GM21825 (cell line): ENCODE measurements around the gene TMED3.
"Not testable (repeated sequence)": the region's sequence is repeated elsewhere in the genome, so short reads cannot be mapped to it uniquely, and the experiment has no call there.

Experiments
- ATAC-seq: cut with Tn5 transposase; IDR thresholded peaks from one replicate; pipeline ENCODE4 v1.9.1; 2021; ENCODE audit warnings: mild to moderate bottlenecking, moderate library complexity; ENCODE audit not compliant: unreplicated experiment

The TMED3 gene

GRCh38 chr15:79315623-79316328 is 4.9 kb downstream of the TMED3 start:
- no peak for ATAC-seq

- no peak for ATAC-seq
Observed at GRCh38 chr15:79316864-79317263, 6.0 kb downstream of the TMED3 start.

GRCh38 chr15:79319973-79320372 is 9.1 kb downstream of the TMED3 start:
- not testable (repeated sequence) for ATAC-seq

- no peak for ATAC-seq
Observed at GRCh38 chr15:79321876-79322275, 11.0 kb downstream of the TMED3 start.

- no peak for ATAC-seq
Observed at GRCh38 chr15:79322306-79322705, 11.4 kb downstream of the TMED3 start.

- no peak for ATAC-seq
Observed at GRCh38 chr15:79322945-79323344, 12.0 kb downstream of the TMED3 start.

GRCh38 chr15:79329171-79329611 is 18.3 kb downstream of the TMED3 start:
- ATAC-seq = no peak

- no peak for ATAC-seq
Observed at GRCh38 chr15:79332824-79333510, 22.1 kb downstream of the TMED3 start.

GRCh38 chr15:79337591-79337990 is 26.7 kb downstream of the TMED3 start:
- no peak for ATAC-seq

GRCh38 chr15:79339588-79340314 is 28.8 kb downstream of the TMED3 start:
- ATAC-seq = no peak

GRCh38 chr15:79340315-79340602 is 29.3 kb downstream of the TMED3 start:
- no peak for ATAC-seq

GRCh38 chr15:79341396-79341795 is 30.5 kb downstream of the TMED3 start:
- no peak for ATAC-seq

GRCh38 chr15:79349525-79349924 is 38.6 kb downstream of the TMED3 start:
- no peak for ATAC-seq

GRCh38 chr15:79352206-79352605 is 41.3 kb downstream of the TMED3 start:
- no peak for ATAC-seq

GRCh38 chr15:79357566-79357965 is 46.7 kb downstream of the TMED3 start:
- no peak for ATAC-seq

- no peak for ATAC-seq
Observed at GRCh38 chr15:79358069-79358468, 47.2 kb downstream of the TMED3 start.

- ATAC-seq = no peak
Observed at GRCh38 chr15:79364571-79365240, 53.8 kb downstream of the TMED3 start.

- no peak for ATAC-seq
Observed at GRCh38 chr15:79365765-79366164, 54.9 kb downstream of the TMED3 start.

GRCh38 chr15:79366691-79367090 is 55.8 kb downstream of the TMED3 start:
- ATAC-seq = no peak

- ATAC-seq = no peak
Observed at GRCh38 chr15:79370716-79371115, 59.8 kb downstream of the TMED3 start.

- no peak for ATAC-seq
Observed at GRCh38 chr15:79371591-79371990, 60.7 kb downstream of the TMED3 start.
